GM19455 (cell line): Measurements from ENCODE around the gene ERBB2.
"Not testable (repeated sequence)": the region's sequence is repeated elsewhere in the genome, so short reads cannot be mapped to it uniquely, and the experiment has no call there.

Experiments used
- ATAC-seq: cut with Tn5 transposase; IDR thresholded peaks from one replicate; pipeline ENCODE4 v1.9.1; 2021; ENCODE audit not compliant: unreplicated experiment

Gene ERBB2

GRCh38 chr17:39722965-39723848, 23.3 kb downstream of the ERBB2 start:
- ATAC-seq = no peak

- ATAC-seq = no peak
These were observed 24.9 kb downstream of the ERBB2 start for GRCh38 chr17:39724731-39725130.

GRCh38 chr17:39725923-39726322, 26.1 kb downstream of the ERBB2 start:
- not testable (repeated sequence) for ATAC-seq

- no peak for ATAC-seq
These were observed 26.8 kb downstream of the ERBB2 start for GRCh38 chr17:39726617-39727016.

- no peak for ATAC-seq
These were observed 27.7 kb downstream of the ERBB2 start for GRCh38 chr17:39727556-39727955.

- ATAC-seq = no peak
These were observed 29.5 kb downstream of the ERBB2 start for GRCh38 chr17:39729280-39729851.

GRCh38 chr17:39730095-39730921, 30.4 kb downstream of the ERBB2 start, which contains the start of gene MIEN1:
TSS of gene MIEN1 (minus strand) at chr17:39730532. CDS start at chr17:39730495, 37 bp downstream.
- peak; percentile 90 for ATAC-seq

- no peak for ATAC-seq
These were observed 32.7 kb downstream of the ERBB2 start for GRCh38 chr17:39732586-39732985.

GRCh38 chr17:39735882-39736281, 36.0 kb downstream of the ERBB2 start:
- no peak for ATAC-seq

GRCh38 chr17:39736319-39737165, 36.7 kb downstream of the ERBB2 start:
- ATAC-seq = no peak

GRCh38 chr17:39737206-39737759, 37.4 kb downstream of the ERBB2 start:
- ATAC-seq = no peak

- no peak for ATAC-seq
These were observed 38.1 kb downstream of the ERBB2 start, which contains the start of gene GRB7 for GRCh38 chr17:39737760-39738567. TSS of gene GRB7 (plus strand) at chr17:39737938. CDS start at chr17:39742302, 4,364 bp downstream.

- no peak for ATAC-seq
These were observed 38.7 kb downstream of the ERBB2 start for GRCh38 chr17:39738568-39738901.

- no peak for ATAC-seq
These were observed 39.4 kb downstream of the ERBB2 start for GRCh38 chr17:39738983-39739884.

GRCh38 chr17:39739885-39740356, 40.1 kb downstream of the ERBB2 start:
- no peak for ATAC-seq

- no peak for ATAC-seq
These were observed 40.7 kb downstream of the ERBB2 start for GRCh38 chr17:39740357-39741111.

GRCh38 chr17:39742126-39742855, 42.4 kb downstream of the ERBB2 start:
- no peak for ATAC-seq
